ENCODE data around the gene KIF2B. TPM values are rescaled to one million over a fixed set of nuclear protein-coding genes. Genes with fewer than 3 reads are reported as not detected.

Gene KIF2B
- total RNA-seq, 4 donors from 2014 or later: not detected

DNA sequence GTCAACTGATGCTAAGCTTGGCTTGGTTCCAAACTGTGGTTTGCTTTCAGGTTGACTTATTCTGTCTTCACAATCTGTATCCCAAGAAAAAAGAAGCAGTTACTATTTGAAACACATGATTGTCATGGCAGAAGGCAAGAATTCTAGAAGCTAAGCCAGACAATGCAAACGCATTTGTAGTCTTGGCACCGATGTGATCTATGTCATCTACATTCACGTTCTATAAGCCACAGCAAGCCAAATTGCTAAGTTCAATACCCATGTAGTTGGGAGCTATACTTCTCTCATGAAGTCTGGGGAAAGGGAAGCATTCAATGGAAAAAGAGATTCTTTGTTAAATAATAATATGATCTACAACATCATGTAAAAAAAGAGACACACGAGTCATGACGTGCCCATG, 18.3 kb upstream of the KIF2B start:
- TF ChIP-seq EP300 (IDR thresholded peaks at IDR 0.05; ENCODE audit: low read depth) (no peak), POLR2A (IDR thresholded peaks at IDR 0.05) (no peak), POLR2AphosphoS5 (IDR thresholded peaks at IDR 0.05) (no peak)
- TF ChIP-seq, protein P1, sequence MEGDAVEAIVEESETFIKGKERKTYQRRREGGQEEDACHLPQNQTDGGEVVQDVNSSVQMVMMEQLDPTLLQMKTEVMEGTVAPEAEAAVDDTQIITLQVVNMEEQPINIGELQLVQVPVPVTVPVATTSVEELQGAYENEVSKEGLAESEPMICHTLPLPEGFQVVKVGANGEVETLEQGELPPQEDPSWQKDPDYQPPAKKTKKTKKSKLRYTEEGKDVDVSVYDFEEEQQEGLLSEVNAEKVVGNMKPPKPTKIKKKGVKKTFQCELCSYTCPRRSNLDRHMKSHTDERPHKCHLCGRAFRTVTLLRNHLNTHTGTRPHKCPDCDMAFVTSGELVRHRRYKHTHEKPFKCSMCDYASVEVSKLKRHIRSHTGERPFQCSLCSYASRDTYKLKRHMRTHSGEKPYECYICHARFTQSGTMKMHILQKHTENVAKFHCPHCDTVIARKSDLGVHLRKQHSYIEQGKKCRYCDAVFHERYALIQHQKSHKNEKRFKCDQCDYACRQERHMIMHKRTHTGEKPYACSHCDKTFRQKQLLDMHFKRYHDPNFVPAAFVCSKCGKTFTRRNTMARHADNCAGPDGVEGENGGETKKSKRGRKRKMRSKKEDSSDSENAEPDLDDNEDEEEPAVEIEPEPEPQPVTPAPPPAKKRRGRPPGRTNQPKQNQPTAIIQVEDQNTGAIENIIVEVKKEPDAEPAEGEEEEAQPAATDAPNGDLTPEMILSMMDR (IDR thresholded peaks at IDR 0.05): no peak
- no peaks in the 10 kb centered on the region for H3K36me3 ChIP-seq
- no peak for DNase-seq
- no peaks in the 10 kb centered on the region for H3K9me3 ChIP-seq
- no peak overlapping the region for H3K4me3 ChIP-seq
- 87 to 94% methylated on average over 5 of the region's 5 CpGs for WGBS, 2 donors (ENCODE audit: low coverage in 1 of 2)
- H3K27ac ChIP-seq: no peak overlapping the region
- in situ Hi-C loops (cut with MboI; ENCODE audit: low pct_ligation_motif_present in 1 of 4, low pct_unique_long_range_greater_than_20kb in 1 of 4, low sequenced_read_pairs in 3 of 4): loop anchor here in 1 of 4 donors (25.0 kb wide), 1 partner anchor 92 kb away; no protein-coding TSS in a partner anchor
- intact Hi-C loops (cut with DNase I; ENCODE audit: low total_unique reads): no loop called here
- no peaks in the 10 kb centered on the region for H3K4me1 ChIP-seq
- H3K27me3 ChIP-seq: no peaks in the 10 kb centered on the region

DNA sequence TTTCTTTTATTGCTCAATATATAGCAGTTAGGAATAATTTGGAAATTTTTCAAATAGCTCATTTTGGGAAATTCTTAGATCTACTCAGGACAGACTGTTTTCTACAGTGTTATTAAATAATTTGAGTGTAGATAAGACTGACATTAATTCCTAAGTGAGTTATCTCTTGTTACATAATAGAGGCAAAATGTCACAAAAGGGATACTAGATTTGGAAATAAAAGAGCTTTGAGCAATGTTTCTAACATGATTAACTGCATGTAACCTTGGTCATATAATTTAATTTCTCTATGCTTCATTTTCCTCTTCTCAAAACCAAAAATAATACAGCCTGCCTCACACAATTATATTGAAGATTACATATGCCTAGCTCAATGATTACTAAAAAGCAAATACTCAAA, 16.3 kb upstream of the KIF2B start:
- Histone ChIP-seq H3K36me3 (no peaks in the 10 kb centered on the region), H3K4me3 (no peak overlapping the region), H3K27me3 (no peaks in the 10 kb centered on the region), H3K4me1 (no peaks in the 10 kb centered on the region), H3K27ac (no peak overlapping the region), H3K9me3 (no peaks in the 10 kb centered on the region)
- no peak for TF ChIP-seq POLR2AphosphoS5 (IDR thresholded peaks at IDR 0.05)
- TF ChIP-seq POLR2A (IDR thresholded peaks at IDR 0.05): no peak
- in situ Hi-C loops (cut with MboI; ENCODE audit: low pct_ligation_motif_present in 1 of 4, low pct_unique_long_range_greater_than_20kb in 1 of 4, low sequenced_read_pairs in 3 of 4) (loop anchor here in 1 of 4 donors (25.0 kb wide), 1 partner anchor 94 kb away; no protein-coding TSS in a partner anchor), intact Hi-C loops (cut with DNase I; ENCODE audit: low total_unique reads) (no loop called here)
- no peak for DNase-seq

DNA sequence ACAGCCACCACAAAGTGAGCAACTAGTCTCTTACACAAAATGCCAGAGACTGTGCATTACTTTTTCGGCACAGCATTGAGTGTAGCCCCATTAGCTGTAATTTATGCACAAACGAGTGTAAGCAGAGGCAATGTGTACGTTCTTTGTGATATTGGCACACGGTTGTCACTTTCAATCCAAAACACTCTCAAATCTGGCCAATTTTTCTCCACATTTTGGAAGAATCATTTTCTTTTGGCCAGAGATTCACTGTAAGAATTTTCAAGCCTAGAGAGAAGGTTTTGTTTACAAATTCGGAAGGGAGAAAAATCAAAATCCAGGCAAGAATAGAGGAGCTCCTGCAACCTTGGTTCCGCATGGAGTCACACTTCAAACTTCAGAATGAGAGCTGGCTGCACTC, 15.4 kb upstream of the KIF2B start:
- Histone ChIP-seq H3K27me3 (no peaks in the 10 kb centered on the region), H3K36me3 (no peaks in the 10 kb centered on the region), H3K27ac (no peak overlapping the region), H3K4me1 (no peaks in the 10 kb centered on the region), H3K9me3 (no peaks in the 10 kb centered on the region), H3K4me3 (no peak overlapping the region)
- no peak for DNase-seq
- in situ Hi-C loops (cut with MboI; ENCODE audit: low pct_ligation_motif_present in 1 of 4, low pct_unique_long_range_greater_than_20kb in 1 of 4, low sequenced_read_pairs in 3 of 4) (loop anchor here in 1 of 4 donors (25.0 kb wide), 1 partner anchor 95 kb away; no protein-coding TSS in a partner anchor), intact Hi-C loops (cut with DNase I; ENCODE audit: low total_unique reads) (no loop called here)
- WGBS, 2 donors (ENCODE audit: low coverage in 1 of 2): 72 to 83% methylated on average over 6 of the region's 6 CpGs
- no peak for TF ChIP-seq POLR2A (IDR thresholded peaks at IDR 0.05)
- TF ChIP-seq EP300 (IDR thresholded peaks at IDR 0.05; ENCODE audit: low read depth): no peak
- TF ChIP-seq, protein P1 (IDR thresholded peaks at IDR 0.05): no peak
- TF ChIP-seq POLR2AphosphoS5 (IDR thresholded peaks at IDR 0.05): no peak

DNA sequence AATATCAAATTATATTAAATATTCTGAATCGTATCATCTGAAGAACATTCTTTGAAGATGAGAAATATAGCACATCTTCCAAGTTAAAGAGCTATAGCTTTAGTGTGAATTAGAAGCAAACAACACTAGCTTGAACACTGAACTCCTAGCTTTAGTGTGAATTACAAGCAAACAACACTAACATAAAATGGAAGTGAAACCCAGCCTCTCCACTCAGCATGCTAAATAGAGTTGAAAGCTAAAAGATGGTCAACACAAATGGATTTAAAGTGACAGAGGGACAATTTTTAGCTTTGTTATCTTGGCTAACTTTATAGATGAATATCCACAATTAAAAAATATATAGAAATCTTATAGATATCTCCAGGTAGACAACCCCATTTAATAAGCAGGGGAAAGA, 4.5 kb upstream of the KIF2B start:
- DNase-seq: no peak
- intact Hi-C loops (cut with DNase I; ENCODE audit: low total_unique reads): no loop called here
- H3K9me3 ChIP-seq: no peaks in the 10 kb centered on the region

More for the DNA sequence above, 4.5 kb upstream of the KIF2B start:
- in situ Hi-C loops (cut with MboI; ENCODE audit: low pct_ligation_motif_present in 1 of 4, low pct_unique_long_range_greater_than_20kb in 1 of 4, low sequenced_read_pairs in 3 of 4): loop anchor here in 1 of 4 donors (25.0 kb wide), 1 partner anchor 106 kb away; no protein-coding TSS in a partner anchor
- Histone ChIP-seq H3K27me3 (no peaks in the 10 kb centered on the region), H3K4me1 (no peaks in the 10 kb centered on the region), H3K36me3 (no peaks in the 10 kb centered on the region), H3K27ac (no peak overlapping the region), H3K4me3 (no peak overlapping the region)
- TF ChIP-seq EP300 (IDR thresholded peaks at IDR 0.05; ENCODE audit: low read depth): no peak
- no peak for TF ChIP-seq POLR2A (IDR thresholded peaks at IDR 0.05)
- TF ChIP-seq, protein P1 (IDR thresholded peaks at IDR 0.05): no peak
- 73 to 75% methylated on average over 1 of the region's 1 CpG for WGBS, 2 donors (ENCODE audit: low coverage in 1 of 2)

Measured in transverse colon (tissue), 4 donors.